Stimulated activated naive CD4-positive, alpha-beta T cell treated with Interleukin-2 at 50 U/mL for 16 hours (primary cell): ENCODE data around the gene MDGA2.
"Not testable (repeated sequence)": the region's sequence is repeated elsewhere in the genome, so short reads cannot be mapped to it uniquely, and the experiment has no call there.

Source experiments
- DNase-seq: peaks from one replicate; lab custom pipeline; 2025; lab: John Stamatoyannopoulos, UW

Gene MDGA2

DNA sequence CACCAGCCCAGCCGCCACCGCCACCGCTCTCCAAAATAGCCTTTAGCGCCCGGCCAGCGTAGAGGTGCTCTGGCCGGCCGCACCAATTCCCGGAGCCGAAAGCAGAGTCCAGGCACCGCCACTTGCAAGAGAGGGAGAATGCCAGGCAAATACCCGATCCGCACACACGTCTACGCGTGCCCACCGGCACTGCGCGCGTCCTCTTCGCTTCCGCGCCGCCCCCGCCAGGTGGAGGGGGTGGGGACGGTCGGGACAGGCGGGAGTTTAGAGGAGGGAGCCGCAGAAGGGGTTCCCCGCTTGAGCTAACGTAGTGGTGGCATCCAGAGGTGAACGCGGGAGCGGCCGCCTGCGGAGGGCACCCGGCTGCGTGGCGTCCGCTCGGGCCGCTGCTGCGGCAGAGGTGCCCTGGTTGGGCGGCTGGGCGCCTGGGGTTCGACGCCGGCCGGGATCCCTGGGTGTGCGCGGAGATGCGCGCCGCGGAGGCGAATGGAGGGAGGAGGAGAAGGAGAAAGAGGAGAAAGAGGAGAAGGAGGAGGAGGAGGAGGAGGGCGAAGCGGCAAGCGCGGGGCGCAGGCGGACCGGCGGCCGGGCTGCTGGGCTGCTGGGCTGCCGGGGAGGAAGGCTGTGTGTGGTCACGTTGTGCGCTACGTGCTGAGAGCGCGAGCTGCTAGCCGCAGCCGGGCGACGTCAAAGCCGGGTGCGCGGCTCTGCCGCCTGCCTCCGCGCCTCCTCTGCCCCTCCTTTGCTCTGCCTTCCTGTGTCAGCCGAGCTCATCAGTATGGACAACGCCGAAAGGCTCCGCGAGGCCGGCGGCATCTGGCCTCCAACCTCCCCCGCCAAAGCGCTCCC, at the start of gene MDGA2:
Gene MDGA2 (minus strand): TSS at position 140 of the 849 bp plus-strand sequence.
- no peak for DNase-seq

DNA sequence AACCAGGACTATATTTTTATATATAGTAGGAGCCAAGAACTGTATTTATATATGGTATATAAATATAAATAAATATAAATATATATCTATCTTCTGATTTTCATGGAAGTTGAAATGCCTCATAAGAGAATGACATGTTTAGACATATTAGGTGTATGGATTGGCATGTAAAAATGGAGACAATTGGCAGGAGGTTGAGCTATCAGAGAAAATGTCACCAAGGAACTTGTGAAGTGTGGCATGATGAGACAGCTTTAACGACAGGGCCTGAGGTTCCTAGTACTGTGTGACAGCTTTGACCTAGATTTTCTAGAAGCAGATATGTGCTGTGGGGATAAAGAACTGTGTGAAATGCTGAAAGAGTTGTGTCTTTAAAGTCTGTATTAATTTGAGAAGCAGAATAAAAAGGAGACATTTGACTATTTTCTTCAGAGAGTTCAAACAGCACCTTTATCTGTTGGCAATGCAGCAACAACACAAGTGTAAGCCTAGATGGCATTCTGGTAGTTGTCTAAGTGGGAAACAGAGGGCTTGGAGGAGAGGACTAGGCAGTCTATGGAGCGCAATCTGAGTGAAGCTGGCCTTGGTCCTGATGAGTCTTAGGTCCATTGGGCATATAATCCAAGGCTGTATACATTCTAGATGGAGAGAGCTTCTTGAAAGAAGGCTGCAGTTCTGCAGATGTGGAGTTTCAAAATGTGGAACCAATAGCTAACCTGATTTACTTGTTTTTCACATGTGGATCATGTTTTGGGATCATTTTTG, 47.7 kb upstream of the MDGA2 start:
- no peak for DNase-seq

DNA sequence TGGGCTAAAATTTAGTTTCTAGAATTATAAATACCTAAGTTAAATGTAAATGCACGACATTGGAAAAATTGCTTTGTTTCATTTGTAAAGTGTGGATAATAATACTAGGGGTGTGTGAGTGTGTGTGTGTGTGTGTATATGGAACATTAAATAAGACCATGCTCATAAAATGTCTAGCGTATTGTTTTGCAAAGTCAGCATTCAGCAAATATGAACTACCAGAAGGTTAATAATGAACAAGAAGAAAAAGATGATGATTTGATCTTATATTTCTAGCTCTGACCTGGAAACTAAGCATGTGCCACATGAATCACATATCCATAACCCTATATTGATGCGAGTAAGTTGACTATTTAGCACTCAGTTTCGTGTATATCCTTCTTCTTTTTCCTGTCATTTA, 44.9 kb upstream of the MDGA2 start:
- DNase-seq = no peak

DNA sequence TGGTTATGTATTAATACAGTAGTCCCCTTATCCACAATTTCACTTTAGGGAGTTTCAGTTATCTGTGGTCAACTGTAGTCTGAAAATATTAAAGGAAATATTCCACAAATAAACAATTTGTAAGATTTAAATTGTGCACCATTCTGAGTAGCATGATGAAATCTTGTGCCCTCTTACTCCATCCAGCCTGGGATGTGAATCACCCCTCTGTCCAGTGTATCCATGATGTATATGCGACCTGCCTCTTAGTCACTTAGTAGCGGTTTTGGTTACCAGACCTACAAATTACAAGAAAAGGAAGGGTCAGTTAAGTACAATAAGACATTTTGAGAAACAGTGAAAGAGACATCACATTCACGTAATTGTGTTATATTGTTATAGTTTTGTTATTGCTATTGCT, 39.9 kb upstream of the MDGA2 start:
- DNase-seq = no peak

DNA sequence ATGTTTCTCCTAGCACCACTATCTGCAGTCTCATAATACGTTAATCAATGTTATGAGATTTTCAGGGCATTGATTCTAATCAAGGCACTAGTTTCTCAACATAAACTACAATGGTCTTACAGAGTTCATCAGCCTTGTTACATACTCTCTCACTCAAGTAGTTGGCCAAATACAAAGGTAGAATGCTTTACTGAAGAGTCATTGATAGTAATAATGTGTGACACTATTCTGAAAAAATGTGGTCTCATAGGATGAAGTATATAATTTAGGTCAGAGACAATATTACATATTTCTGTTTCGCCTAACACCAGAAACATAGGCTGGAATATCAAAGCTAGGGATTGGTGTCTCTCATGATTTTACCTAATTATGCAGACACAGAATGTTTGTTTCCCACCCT, 35.2 kb upstream of the MDGA2 start:
- no peak for DNase-seq

DNA sequence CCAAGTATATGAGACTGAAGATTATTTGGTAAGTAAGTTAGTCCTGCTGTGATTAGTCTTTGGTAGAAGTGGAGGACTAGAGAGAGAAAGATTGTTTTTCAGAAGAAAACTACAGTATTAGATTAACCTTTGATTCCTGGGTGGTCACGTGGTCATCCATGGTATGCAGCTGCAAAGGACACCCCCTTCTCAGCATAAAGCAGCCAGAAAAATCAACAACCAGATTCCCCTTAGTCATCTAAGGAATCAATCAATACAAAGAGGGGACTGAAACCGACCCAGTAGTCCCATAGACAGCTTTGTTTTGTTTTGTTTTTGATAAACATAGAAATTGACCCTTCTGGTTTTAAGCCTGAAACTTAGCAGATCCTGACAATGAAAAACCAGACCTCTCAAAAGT, 30.3 kb upstream of the MDGA2 start:
- no peak for DNase-seq

DNA sequence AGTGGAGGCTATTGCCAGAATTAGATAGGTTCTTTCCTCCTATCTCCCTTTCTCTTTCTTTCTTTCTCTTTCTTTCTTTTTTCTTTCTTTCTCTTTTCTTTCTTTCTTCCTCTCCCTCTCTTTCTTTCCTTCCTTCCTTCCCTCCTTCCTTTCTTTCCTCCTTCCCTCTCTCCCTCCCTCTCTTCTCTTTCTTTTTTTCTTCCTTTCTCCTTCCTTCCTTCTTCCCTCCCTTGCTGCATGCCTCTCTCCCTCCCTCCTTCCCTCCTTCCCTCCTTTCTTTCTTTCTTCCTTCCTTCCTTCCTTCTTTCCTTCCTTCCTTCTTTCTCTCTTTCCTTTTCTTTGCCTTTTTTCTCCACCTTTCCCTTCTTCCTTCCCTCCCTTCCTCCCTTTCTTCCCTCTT, 16.4 kb upstream of the MDGA2 start:
- no peak for DNase-seq

DNA sequence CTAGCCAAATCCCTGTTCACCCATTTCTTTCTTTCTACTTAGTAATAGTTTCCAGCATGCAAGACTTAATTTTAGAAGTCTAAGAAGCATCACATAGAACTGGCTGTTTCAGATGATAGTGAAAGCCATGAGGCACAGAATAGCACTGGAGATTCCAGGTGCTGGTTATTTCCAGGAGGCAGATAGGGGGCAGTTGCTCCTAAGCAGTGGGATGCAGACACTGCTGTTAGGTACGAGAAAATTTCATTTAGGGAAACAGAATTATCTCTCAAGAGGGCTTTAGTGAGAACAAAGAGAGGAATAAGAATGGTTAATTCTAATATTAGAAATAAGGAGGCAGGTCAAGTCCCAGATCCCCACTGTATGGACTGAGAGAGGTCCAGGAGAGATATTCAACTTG, 3.6 kb upstream of the MDGA2 start:
- DNase-seq = no peak

DNA sequence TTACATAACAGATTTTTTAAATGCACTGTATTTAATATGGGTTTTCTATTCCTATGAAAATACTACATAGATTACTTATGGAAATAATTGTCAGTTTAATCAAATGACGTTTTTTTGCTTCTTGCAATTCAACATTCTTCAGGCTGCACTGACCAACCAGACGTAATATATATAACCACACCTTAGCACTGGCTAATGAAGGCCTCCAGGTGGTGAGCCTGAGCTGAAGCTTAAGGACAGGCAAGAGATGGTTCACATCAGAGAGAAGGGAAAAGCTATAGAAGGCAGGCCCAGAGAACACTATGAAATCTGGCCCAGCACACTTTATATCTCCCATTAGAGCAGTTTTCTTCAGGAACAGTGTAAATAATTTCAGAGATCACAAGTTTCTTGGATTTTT, 2.8 kb upstream of the MDGA2 start:
- DNase-seq = no peak

DNA sequence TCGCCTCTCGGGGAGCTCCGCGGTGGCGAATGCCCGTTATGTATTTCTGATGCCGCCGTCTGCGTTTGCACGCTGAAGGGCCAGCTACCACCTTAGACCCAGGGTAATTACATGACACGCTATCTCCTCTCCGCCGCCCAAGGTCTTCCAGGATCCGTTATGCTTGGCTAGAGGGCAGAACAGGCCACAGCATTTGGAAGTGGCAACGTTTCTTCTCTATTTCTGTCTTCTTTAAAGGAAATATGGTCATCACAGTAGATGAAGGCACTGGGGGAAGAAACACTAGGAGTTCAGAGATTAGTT, 861 bp upstream of the MDGA2 start:
- no peak for DNase-seq

DNA sequence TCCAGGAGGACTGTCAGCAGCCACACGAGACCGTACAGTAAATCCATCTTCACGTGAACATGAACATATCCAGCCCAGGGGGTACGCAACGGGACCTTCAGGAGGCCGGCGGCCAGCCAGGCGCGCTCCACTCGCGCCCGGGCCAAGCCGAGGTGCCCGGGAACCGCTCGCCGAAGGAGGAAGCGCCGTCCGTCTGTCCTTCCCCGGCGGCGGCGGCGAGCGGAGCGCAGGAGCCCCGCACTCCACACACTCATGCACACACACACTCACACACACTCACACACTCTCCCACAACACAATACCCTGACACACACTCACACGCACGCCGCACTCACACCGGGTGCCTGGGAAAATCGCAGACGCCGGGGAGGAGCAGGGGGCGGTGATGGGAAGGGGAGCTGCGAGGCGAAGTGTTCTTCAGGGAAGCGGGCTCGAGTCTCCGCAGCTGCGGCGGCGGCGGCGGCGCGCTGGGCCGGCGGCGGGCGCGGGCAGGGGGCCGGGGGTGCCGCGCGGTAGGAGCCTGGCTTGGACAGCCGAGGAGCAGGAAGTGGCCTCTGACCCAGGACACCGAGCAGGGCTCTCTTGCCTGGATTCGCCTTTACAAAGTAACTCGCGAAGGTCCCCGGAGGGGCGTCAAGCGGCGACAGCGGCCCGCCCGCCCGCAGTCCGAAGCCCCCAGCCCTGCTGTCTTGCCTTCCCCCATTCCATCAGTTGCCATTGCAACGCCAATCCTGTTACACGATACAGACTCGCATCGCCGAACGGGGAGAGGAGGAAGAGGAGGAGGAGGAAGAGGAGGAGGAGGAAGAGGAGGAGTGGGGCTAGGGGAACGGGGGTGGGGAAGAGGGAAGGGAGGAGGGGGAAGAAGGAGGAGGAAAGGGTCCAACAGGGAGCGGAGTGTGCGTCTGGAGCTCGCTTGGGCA, 601 bp downstream of the MDGA2 start:
- no peak for DNase-seq

DNA sequence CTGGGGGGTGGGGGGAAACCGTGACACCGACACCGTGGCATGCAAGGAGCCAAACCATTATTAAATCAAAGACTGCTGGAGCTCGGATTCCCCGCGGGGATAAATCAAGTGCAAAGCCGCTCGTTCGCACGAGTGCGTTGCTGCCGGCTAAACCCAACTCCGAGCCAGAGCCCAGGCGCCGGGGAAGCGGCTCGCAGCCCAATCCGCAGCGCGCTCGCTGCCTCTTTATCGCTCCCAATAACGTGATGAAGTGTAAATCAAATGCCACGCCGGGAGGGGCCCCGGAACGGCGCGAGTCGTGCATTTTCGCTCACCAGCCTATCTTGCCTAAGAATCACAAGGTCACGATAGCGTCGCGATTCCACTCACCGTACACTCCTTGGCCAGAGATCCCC, 1.3 kb downstream of the MDGA2 start:
- no peak for DNase-seq

DNA sequence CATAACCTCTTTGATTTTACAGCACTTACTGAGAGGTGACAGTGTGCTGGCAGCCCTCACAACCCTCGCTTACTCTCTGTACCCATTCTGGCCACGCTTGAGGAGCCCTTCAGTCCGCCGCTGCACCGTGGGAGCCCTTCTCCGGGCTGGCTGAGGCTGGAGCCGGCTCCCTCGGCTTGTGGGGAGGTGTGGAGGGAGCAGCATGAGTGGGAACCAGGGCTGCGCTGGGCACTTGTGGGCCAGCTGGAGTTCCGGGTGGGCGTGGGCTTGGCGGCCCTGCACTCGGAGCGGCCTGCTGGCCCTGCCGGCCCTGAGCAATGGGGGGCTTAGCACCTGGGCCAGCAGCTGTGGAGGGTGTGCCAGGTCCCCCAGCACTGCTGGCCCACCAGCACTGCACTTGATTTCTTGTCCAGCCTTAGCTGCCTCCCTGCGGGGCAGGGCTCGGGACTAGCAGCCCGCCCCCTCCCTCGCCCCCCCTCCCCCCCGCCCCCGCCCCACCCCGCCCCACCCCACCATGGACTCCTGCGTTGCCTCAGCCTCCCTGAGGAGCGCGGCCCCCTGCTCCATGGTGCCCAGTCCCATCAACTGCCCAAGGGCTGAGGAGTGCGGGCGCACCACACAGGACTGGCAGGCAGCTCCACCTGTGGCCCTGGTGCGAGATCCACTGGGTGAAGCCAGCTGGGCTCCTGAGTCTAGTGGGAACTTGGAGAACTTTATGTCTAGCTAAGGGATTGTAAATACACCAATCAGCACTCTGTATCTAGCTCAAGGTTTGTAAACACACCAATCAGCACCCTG, 9.9 kb downstream of the MDGA2 start:
- DNase-seq = no peak

DNA sequence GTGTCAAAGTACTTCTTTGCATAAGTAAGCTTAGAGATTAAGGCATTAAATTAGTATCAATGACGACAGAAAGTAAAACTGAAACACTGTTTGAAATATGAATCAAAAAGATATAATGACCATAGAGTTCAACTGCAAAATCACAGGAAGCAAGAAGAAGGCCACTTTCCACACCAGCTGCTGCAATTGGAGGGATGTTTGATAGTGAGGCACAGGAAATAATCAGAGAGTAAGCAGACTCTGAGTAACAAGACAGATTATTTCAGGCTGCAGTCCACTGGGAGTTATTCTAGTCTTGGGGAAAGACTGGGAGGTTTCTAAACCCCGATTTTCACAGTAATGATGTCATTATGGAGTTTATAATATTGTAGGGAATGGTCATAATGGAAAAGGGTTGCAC, 12.9 kb downstream of the MDGA2 start:
- no peak for DNase-seq

DNA sequence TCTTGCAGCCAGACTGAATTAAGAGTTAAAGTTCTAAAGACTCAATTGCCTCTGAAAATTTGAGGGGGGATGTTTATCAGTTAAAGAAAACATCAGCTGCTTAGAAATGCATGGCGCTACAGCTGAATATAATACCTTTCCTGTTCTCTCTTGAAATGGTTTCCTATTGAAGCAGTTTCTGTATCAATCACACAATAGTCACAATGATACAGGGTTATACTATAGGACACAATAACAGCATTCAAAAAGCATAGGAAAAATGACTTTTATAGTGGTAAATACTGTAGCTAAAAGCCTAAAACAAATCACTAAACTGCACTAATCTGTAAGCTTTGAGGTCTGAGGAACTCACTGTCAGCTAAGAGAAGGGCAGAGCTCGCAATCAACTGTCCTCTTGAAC, 15.2 kb downstream of the MDGA2 start:
- no peak for DNase-seq

DNA sequence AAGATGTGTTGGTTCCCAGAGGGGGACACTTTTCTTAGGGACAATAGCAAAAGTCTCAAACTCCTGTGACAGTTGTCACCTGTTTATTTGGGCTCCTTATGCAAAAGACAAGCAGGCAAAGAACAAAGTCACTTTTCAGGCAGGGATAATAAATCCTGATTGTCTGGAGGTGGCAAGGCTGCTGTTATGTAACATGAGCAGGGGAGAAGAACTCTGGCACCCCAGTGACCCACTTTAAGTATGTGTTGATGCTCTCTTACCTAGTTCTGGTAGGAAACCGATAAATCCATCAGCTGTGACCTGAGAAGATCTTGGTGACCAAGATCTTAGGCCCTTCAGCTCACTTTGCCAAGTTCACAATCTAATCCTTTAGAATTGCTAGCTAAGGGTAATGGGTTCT, 17.4 kb downstream of the MDGA2 start:
- DNase-seq = no peak

DNA sequence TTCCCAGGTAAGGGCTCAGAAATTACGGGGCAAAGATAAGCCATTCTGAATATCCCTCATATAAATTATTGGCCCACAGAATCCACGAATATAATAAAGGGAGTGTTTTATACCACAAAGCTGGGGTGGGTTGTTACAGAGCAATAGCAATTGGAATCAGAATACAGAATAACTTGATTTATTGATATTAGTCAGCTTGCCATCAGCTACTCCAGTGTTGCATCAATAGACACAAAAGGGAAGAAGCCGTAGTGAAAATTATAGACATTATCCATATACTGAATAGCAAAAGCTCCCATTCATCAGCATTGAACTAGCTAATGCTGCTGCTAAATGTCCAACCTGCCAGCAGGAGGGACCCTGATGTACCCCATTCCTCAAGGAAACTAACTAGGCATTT, 18.3 kb downstream of the MDGA2 start:
- DNase-seq = no peak

DNA sequence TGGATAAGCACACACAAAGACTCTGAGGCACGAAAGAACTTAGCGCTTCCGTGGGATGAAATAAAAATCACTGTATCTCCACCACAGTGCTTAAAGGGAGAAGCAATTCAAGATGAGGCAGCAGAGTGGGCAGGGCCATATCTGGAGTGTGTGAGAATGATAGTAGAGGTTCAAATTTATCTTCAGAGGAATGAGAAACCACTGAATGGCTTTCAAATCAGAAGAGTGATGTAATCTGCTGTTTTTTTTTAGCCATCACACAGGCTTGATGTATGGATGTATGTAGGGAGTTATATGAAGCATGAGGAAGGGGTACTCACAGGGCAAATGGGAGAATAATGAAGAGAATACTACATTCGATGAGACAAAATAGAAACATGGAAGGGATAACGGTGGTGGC, 24.1 kb downstream of the MDGA2 start:
- no peak for DNase-seq

DNA sequence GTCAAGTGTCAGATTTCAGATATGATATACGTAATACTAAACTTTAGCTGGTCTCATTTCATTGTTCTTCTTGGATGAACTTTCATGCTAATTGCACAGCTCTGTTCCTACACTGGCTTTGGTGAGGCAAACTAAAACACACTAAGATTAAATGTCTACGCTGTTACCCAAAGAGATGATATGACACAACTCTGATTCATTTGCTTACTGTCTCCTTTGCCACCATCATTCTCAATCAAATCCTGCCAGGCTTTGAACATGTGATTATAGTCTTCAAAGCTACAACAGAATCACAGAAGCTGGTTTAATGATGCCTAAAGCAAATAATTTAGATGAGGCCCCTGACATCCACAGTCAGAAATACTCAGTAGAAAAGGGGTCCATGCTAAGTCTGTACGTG, 37.7 kb downstream of the MDGA2 start:
- DNase-seq = no peak

DNA sequence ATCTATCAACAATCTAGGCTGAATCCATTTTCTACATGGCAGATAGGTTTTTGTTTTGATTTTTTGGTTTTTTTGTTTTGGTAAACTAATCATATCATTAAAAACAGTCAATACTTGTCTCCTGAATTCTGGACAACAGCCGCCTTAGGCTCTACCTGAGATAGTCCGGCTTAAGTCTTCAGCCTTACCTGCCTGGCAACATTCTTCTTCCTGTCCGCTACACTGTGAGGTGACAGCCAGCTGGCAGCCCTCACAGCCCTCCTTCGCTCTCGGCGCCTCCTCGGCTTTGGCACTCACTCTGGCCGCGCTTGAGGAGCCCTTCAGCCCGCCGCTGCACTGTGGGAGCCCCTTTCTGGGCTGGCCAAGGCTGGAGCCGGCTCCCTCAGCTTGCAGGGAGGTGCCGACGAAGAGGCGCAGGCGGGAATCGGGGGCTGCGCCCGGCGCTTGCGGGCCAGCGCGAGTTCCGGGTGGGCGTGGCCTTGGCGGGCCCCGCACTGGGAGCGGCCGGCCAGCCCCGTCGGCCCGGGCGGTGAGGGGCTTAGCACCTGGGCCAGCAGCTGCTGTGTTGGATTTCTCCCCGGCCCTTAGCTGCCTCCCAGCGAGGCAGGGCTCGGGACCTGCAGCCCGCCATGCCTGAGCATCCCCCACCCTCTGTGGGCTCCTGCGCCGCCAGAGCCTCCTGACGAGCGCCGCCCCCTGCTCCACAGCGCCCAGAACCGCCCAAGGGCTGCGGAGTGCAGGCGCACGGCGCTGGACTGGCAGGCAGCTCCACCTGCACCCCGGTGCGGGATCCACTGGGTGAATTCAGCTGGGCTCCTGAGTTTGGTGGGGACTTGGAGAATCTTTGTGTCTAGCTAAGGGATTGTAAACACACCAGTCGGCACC, 49.0 kb downstream of the MDGA2 start:
- no peak for DNase-seq

DNA sequence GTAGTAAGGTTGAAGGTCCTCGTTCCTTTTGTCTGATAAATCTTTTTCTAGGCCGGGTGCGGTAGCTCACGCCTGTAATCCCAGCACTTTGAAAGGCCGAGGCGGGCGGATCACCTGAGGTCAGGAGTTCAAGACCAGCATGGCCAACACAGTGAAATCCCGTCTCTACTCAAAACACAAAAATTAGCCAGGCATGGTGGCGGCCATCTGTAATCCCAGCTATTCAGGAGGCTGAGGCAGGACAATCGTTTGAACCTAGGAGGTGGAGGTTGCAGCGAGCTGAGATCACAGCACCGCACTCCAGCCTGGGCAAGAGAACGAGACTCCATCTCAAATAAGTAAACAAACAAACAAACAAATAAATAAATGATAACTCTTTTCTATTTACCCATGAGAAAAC, 51.3 kb downstream of the MDGA2 start:
- DNase-seq = not testable (repeated sequence)
